Right ventricle myocardium inferior (tissue), 1 donor: Measurements from ENCODE around the gene NRP1. TPM values are rescaled to one million over a fixed set of nuclear protein-coding genes. Genes with fewer than 3 reads are reported as not detected.
"Not testable (repeated sequence)": the region's sequence is repeated elsewhere in the genome, so short reads cannot be mapped to it uniquely, and the experiment has no call there.

Experiments used
- ATAC-seq: fragments of 200-7000 bp; cut with Tn5 transposase; one replicate; pipeline ENCODE4 v1.9.1; 2020; ENCODE audit warnings: mild to moderate bottlenecking, moderate library complexity
- DNase-seq: peaks from one replicate; pipeline ENCODE4 v3.0.0; 2021; ENCODE audit errors: missing footprints
- intact Hi-C: fragments of 100-400 bp; cut with DNase I; formaldehyde crosslinking; loops from one replicate; pipeline ENCODE4 v1.11.0; 2022
- total RNA-seq: library from RNA; stranded (reverse); fragmentation: NEBNext Ultra II Directional; extraction: Animal tissue kit (Norgen Biotek cat#: 25700); gene quantifications from one replicate; pipeline ENCODE4 v1.2.1, GENCODE V29; 2021
- donor health status: DM: no; HTN: yes; CAD: no; lungs with severe emphysema.

NRP1 gene
- total RNA-seq, 1 donor from 2014 or later = 175 TPM

DNA sequence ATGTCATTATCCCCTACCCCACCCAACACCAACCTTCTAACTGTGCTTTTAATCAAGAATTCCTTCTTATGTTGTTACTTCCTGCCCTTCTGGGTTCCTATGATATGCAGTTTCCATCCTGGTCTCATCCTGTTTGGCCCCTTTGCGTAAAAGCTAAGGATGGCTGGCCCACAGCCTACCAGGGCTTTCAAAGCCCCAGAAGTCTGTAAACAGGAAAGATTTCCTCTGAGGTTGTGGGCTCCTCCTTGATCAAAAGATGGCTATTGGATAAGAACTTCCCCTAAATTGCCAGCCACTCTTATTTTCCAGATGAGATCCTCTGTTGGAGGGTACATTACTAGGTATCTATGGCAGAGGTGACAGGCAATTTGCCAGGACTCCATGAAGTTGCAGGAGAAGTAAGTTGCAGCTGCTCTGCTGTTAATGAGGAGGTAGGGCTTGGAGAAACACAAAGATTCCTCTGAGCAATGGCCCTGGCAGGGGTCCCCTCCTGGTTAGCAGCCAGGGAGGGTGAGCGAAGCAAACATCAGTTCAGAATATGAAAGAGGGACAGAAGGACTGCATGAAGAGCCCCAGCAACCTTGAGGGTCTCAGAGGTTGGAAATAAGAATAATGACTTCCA is 32.1 kb downstream of the NRP1 start:
- DNase-seq (no peak), ATAC-seq (peak; percentile 30)
- intact Hi-C loops = no loop called here

DNA sequence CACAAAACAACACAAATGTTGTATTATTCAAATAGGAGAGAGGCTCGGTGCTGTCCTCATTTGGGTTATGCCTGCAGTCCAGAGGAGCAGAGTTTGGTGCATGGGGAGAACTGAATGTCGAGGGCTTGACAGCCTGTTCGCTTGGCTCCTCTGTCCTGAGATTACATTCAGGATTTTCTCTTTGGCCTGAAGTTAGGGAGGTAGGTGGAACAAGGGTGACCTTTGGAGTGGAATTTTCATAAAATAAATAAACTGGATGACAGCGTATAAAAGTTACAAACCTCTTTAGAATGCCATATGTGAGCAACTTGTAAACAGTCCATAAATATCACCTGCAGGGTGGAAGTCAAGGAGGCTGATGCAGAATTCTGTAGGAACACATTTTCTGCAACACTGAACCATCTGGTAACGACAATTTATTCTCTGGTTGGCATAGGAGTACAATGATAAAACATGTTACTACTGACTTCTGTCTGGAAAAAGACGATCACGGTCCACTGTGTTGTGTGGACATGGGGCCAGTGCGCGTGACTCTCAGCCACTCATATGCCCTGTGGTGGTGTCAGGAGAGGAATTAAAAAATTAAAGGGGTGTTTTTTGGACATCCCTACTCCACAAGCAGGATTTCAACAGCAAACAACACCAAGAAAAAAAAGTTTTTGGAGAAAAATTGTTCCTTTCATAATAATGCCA is 33.2 kb downstream of the NRP1 start:
- no peak for DNase-seq
- intact Hi-C loops = no loop called here
- no peak for ATAC-seq

DNA sequence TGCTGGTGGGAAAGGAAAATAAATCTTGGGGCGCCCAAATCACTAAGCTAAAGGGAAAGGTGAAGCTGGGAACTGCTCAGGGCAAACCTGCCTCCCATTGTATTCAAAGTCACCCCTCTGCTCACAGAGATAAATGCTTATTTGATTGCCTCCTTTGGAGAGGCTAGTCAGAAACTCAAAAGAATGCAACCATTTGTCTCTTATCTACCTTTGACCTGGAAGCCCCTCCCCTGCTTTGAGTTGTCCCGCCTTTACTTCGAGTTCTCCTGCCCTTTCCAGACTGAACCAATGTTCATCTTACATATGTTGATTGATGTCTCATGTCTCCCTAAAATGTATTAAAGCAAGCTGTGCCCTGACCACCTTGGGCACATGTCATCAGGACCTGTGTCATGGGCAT is 33.9 kb downstream of the NRP1 start:
- intact Hi-C loops, DNase-seq, ATAC-seq: not testable (repeated sequence)

DNA sequence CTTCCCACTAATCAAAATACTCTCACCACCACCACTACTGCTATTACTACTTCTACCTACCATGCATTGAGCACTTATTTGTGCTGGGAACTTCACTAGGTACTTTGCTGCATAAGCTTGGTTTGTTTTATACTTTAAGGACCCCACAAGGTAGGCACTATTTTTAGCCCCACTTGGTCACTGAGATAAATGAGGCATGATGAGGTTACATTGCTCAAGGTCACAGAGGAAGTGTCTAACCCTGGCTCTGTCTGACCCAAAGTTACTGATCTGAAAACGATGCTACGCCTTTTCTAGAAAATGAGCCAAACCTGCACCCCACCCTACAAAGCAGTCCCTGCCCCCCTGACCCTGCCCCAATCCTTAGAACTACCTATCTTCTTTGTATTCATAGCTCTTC is 35.6 kb downstream of the NRP1 start:
- ATAC-seq (peak; percentile 17), DNase-seq (no peak)
- intact Hi-C loops = no loop called here

GRCh38 chr10:33298110-33298509 is 36.4 kb downstream of the NRP1 start:
- intact Hi-C loops = no loop called here
- DNase-seq (no peak), ATAC-seq (no peak)

GRCh38 chr10:33295851-33296250 is 38.6 kb downstream of the NRP1 start:
- DNase-seq (no peak), ATAC-seq (no peak)
- intact Hi-C loops = no loop called here

- ATAC-seq (no peak), DNase-seq (no peak)
- intact Hi-C loops = no loop called here
These were observed 40.8 kb downstream of the NRP1 start for GRCh38 chr10:33293531-33294170.

DNA sequence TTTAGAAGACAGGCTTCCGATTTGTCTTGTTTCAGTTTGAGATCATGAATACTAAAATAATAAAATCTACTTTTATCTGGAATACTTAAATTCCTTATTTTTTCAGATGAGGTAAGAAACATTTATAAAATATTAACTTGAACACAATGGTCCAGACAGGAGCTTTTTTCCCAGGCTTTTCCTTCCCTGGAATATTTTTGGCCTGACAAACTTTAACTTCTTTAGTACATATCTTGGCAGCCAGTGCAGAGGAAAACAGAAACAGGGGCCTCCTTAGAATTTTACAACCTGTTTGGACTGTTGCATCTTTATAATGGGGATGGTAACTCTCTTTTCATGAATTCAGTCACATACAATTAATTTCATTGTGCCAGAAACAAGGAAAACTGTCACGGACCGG is 41.4 kb downstream of the NRP1 start:
- intact Hi-C loops = no loop called here
- DNase-seq = no peak
- no peak for ATAC-seq

- ATAC-seq = no peak
- intact Hi-C loops = no loop called here
- no peak for DNase-seq
These were observed 43.3 kb downstream of the NRP1 start for GRCh38 chr10:33291053-33291592.

GRCh38 chr10:33290321-33291052 is 44.0 kb downstream of the NRP1 start:
- intact Hi-C loops = no loop called here
- ATAC-seq (no peak), DNase-seq (no peak)

DNA sequence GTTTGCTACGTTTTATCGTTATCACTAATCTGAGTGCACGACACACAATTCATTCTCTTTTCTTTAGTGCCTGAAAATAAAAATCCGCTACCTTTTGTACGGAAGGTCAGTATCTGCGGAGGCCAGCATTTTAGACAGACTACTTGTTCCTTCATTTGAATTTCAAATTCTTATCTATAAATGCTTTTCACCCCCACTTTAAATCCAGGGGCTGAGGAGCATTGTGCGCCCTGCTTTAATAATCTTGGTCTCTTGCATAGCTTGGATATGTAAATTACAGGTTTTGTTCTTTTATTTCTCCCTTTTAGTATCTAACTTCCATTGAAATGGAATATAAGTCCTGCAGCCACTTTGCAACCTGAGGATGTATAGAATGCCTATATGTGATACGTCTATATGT is 44.7 kb downstream of the NRP1 start:
- no peak for ATAC-seq
- intact Hi-C loops = no loop called here
- no peak for DNase-seq

- DNase-seq (no peak), ATAC-seq (peak; percentile 49)
- intact Hi-C loops = no loop called here
These were observed 46.3 kb downstream of the NRP1 start for GRCh38 chr10:33288127-33288526.

DNA sequence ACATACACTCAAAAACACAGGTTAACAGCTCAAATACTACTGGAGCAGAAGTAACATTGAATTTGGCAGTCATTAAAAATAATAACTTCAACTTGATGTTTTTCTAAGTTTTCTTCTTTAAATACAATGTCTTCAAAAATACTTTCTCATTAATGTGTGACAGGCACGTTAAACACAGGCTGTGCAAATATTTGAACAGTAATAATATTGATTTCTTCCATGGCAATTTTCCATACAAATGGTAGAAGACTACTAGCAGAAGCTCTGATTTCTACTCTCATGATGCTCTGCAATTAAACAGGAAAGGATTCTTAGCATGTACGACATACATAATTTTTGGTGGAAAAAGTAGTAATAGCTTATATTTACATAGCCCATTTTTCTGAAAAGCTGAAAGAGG is 47.4 kb downstream of the NRP1 start:
- intact Hi-C loops = no loop called here
- DNase-seq = no peak
- no peak for ATAC-seq

DNA sequence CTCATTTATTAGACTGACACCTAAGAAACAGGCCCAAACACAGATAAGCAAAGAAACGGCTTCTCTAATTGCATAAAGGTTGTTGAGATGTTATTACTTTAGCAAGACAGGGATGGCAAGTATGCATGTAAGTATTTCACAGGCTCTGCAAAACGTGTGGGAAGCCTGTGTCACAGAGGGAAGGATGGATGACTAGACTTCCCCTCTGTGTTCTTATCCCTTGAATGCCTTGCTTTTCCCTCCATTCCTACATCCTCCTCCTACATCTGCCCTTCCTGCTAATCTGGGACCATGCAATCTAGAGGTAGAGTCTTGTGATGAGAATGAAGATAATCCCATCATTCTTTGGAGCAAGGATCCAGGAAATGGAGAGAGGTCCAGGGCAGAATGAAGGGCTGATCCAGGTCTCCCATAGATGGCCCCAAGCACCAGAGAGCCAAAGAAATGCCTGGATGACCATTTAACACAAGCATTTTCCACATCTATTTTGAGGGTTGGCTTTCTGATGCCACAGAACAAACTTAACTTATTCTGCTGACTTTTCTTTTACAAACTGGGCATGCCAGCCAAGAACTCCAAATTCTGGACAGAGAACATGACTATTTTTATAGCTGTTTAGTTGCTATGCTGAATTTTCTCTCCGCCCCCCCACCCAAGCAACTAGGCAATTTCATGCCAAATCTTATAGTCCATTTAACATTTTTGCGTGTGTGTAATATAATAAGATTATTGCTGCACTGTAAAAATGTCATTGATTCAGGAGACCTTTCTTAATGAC is 48.1 kb downstream of the NRP1 start:
- intact Hi-C loops = no loop called here
- no peak for DNase-seq
- no peak for ATAC-seq

GRCh38 chr10:33284945-33285344 is 49.5 kb downstream of the NRP1 start:
- intact Hi-C loops = no loop called here
- ATAC-seq = no peak
- no peak for DNase-seq

GRCh38 chr10:33279811-33280602 is 54.5 kb downstream of the NRP1 start:
- intact Hi-C loops = no loop called here
- ATAC-seq (no peak), DNase-seq (no peak)

DNA sequence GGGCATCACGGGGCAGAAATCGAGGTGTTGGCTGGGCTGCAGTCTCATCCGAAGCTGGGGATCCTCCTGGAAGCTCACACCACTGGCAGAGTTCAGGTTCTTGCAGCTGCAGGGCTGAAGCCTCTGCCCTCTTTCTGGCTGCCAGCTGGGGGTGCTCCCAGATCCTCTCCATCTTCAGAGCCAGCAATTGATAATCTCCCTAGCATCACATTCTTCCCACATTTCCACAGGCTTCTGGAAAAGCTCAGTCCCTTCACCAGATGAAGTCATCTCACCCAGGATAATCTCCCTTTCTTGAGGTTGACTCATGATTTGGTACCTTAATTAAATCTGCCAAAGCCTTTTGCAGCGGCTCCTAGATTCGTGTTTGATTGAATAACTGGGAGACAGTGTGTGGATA is 55.2 kb downstream of the NRP1 start:
- intact Hi-C loops = no loop called here
- ATAC-seq = no peak
- DNase-seq = no peak

DNA sequence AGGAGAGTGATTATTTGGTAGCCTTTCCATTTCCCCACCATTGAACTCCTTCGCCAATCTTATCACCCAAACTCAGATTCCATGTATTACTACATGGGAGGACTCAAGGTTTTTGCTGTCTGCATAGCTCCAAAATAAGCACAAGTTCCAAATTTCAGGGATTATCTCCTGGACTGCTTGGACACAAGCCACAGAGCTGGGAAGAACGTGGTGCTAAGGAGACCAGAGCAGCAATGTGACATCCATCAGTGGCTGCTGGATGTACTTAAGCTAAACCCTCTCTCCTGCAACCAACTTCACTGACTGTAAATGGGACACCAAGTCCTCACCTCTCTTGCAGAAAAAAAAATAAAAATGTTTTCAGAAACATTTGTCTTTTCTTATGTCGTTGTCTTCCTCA is 56.3 kb downstream of the NRP1 start:
- intact Hi-C loops = no loop called here
- DNase-seq (no peak), ATAC-seq (no peak)
